ENCODE results near the gene CAMSAP1. TPM values are rescaled to one million over a fixed set of nuclear protein-coding genes. Genes with fewer than 3 reads are reported as not detected.

CAMSAP1 gene
- total RNA-seq, 6 experiments from 2014 or later = 5.2 to 16.1 (median 10.4) TPM

- no peak for DNase-seq
- WGBS (ENCODE audit: insufficient coverage, low coverage, low lambda C conversion rate, missing lambda C conversion rate) = over 99% methylated on average over 17 of the region's 18 CpGs
Measured at GRCh38 chr9:135932656-135933055, 25.3 kb upstream of the CAMSAP1 start.

GRCh38 chr9:135931349-135931820 is 24.0 kb upstream of the CAMSAP1 start:
- Histone ChIP-seq H3K9me3 (no peaks in the 10 kb centered on the region), H3K36me3 (peaks cover 0 to 21% (median 8%) of the 10 kb centered on the region in 4 donors), H3K27me3 (no peaks in the 10 kb centered on the region), H3K27ac (no peak overlapping the region), H3K4me1 (no peaks in the 10 kb centered on the region), H3K4me3 (no peak overlapping the region)
- 85% methylated on average over 9 of the region's 31 CpGs for WGBS (ENCODE audit: insufficient coverage, low coverage, low lambda C conversion rate, missing lambda C conversion rate)
- no peak for ATAC-seq
- intact Hi-C loops (cut with DNase I) = no loop called here
- TF ChIP-seq, protein P1, sequence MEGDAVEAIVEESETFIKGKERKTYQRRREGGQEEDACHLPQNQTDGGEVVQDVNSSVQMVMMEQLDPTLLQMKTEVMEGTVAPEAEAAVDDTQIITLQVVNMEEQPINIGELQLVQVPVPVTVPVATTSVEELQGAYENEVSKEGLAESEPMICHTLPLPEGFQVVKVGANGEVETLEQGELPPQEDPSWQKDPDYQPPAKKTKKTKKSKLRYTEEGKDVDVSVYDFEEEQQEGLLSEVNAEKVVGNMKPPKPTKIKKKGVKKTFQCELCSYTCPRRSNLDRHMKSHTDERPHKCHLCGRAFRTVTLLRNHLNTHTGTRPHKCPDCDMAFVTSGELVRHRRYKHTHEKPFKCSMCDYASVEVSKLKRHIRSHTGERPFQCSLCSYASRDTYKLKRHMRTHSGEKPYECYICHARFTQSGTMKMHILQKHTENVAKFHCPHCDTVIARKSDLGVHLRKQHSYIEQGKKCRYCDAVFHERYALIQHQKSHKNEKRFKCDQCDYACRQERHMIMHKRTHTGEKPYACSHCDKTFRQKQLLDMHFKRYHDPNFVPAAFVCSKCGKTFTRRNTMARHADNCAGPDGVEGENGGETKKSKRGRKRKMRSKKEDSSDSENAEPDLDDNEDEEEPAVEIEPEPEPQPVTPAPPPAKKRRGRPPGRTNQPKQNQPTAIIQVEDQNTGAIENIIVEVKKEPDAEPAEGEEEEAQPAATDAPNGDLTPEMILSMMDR (IDR thresholded peaks at IDR 0.05) = no peak
- TF ChIP-seq POLR2A (IDR thresholded peaks at IDR 0.05) = no peak
- peak in 1 of 3 donors; percentile 43 for DNase-seq

More at GRCh38 chr9:135932656-135933055, 25.3 kb upstream of the CAMSAP1 start:
- Histone ChIP-seq H3K9me3 (no peaks in the 10 kb centered on the region), H3K27ac (no peak overlapping the region), H3K4me1 (no peaks in the 10 kb centered on the region), H3K36me3 (peaks cover 0 to 28% (median 12%) of the 10 kb centered on the region in 4 donors), H3K4me3 (no peak overlapping the region), H3K27me3 (no peaks in the 10 kb centered on the region)
- no peak for TF ChIP-seq POLR2A (IDR thresholded peaks at IDR 0.05)
- TF ChIP-seq, protein P1 (IDR thresholded peaks at IDR 0.05) = no peak
- ATAC-seq = no peak
- intact Hi-C loops (cut with DNase I) = no loop called here

- ATAC-seq = no peak
- Histone ChIP-seq H3K4me1 (no peaks in the 10 kb centered on the region), H3K27ac (no peak overlapping the region), H3K9me3 (no peaks in the 10 kb centered on the region), H3K4me3 (no peak overlapping the region), H3K27me3 (no peaks in the 10 kb centered on the region), H3K36me3 (peaks cover 0 to 21% (median 6%) of the 10 kb centered on the region in 4 donors)
- peak in 1 of 3 donors; percentile 33 for DNase-seq
- 96% methylated on average over 9 of the region's 33 CpGs for WGBS (ENCODE audit: insufficient coverage, low coverage, low lambda C conversion rate, missing lambda C conversion rate)
- TF ChIP-seq, protein P1 (IDR thresholded peaks at IDR 0.05) = no peak
- TF ChIP-seq POLR2A (IDR thresholded peaks at IDR 0.05) = no peak
- intact Hi-C loops (cut with DNase I) = no loop called here
Measured at GRCh38 chr9:135930446-135931345, 23.4 kb upstream of the CAMSAP1 start.

DNA sequence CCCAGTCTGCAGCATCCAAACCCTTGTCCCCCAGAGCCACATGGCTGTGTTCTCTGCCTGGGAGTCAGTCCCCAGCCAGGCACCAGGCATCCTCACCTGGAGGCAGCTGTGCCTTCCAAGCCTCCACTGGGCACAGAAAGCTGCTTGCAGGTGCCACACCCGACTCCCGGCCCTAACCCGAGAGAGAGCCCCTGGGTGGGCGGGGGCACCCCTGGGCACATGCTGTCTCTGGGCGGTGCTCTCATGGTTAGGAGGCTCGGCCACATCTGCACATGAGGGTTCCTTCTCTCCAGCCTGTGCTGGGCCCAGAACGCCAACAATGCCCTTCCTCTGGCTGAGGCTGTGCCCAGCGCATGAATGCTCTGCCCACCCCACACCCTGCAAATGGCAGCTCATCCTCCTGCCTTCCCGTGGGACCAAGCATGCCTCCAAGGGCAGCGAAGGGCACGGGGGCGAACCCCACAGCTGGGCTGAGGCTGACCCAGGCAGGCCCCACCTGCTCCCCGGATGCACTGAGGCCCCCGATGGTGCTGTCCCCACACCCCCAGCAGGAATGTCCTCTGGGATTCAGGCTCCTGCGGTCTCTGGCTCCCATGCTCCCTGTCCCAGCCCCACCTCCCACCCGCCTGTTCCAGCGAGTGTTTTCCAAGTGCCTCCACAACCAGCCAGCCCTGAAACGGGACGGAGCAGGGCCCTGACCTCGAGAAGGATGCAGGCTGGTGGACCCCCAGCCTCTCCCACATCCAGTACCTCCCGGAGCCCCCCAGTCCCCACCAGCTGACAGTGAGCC is 22.5 kb upstream of the CAMSAP1 start:
- peaks cover 0 to 21% (median under 1%) of the 10 kb centered on the region in 4 donors for H3K36me3 ChIP-seq
- no CpG with 5 or more reads among the region's 21 CpGs for WGBS (ENCODE audit: insufficient coverage, low coverage, low lambda C conversion rate, missing lambda C conversion rate)
- no peaks in the 10 kb centered on the region for H3K27me3 ChIP-seq
- H3K27ac ChIP-seq = no peak overlapping the region
- ATAC-seq = no peak
- intact Hi-C loops (cut with DNase I) = no loop called here
- TF ChIP-seq, protein P1 (IDR thresholded peaks at IDR 0.05) = no peak
- no peak for TF ChIP-seq POLR2A (IDR thresholded peaks at IDR 0.05)
- peak in 1 of 3 donors; percentile 37 for DNase-seq
- H3K9me3 ChIP-seq = no peaks in the 10 kb centered on the region
- no peak overlapping the region for H3K4me3 ChIP-seq
- H3K4me1 ChIP-seq = no peaks in the 10 kb centered on the region
